ENCODE data around the gene TCFL5.

DNA sequence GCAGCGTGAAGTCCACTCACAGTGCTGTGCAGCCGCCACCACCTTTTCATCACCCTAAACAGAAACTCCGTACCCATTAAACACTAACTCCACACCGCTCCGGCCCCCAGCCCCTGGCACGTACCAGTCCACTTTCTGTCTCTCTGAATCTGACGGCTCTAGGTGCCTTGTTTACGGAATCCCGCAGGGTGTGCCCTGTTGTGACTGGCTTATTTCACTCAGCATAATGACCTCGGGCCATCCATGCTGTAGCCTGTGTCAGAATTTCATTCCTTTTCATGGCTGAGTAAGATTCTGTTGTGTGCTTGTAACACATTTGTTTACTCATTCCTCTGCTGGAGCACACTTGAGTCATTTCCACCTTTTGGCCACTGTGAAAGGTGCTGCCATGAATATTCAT, 18.0 kb downstream of the TCFL5 start:
- TF ChIP-seq, protein P1, sequence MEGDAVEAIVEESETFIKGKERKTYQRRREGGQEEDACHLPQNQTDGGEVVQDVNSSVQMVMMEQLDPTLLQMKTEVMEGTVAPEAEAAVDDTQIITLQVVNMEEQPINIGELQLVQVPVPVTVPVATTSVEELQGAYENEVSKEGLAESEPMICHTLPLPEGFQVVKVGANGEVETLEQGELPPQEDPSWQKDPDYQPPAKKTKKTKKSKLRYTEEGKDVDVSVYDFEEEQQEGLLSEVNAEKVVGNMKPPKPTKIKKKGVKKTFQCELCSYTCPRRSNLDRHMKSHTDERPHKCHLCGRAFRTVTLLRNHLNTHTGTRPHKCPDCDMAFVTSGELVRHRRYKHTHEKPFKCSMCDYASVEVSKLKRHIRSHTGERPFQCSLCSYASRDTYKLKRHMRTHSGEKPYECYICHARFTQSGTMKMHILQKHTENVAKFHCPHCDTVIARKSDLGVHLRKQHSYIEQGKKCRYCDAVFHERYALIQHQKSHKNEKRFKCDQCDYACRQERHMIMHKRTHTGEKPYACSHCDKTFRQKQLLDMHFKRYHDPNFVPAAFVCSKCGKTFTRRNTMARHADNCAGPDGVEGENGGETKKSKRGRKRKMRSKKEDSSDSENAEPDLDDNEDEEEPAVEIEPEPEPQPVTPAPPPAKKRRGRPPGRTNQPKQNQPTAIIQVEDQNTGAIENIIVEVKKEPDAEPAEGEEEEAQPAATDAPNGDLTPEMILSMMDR (IDR thresholded peaks at IDR 0.05; ENCODE audit: extremely low read depth in 1 of 2, insufficient read depth in 1 of 2, low read depth in 1 of 2, low read length in 2 of 2): no peak
- no peak for TF ChIP-seq EZH2 (IDR thresholded peaks at IDR 0.05; ENCODE audit: borderline replicate concordance, low read depth, low read length, severe bottlenecking)
- TF ChIP-seq MYC (IDR thresholded peaks at IDR 0.05; ENCODE audit: low read depth, low read length): no peak
- no peak for TF ChIP-seq POLR2A (IDR thresholded peaks at IDR 0.05; ENCODE audit: low read depth, low read length)
- TF ChIP-seq, protein P2, sequence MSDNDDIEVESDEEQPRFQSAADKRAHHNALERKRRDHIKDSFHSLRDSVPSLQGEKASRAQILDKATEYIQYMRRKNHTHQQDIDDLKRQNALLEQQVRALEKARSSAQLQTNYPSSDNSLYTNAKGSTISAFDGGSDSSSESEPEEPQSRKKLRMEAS (IDR thresholded peaks at IDR 0.05; ENCODE audit: insufficient read depth, insufficient read length): no peak
- no peak for TF ChIP-seq POLR2AphosphoS5 (IDR thresholded peaks at IDR 0.05; ENCODE audit: insufficient read depth, low read depth, low read length)

Data from endothelial cell of umbilical vein (primary cell).